Stimulated activated naive CD8-positive, alpha-beta T cell treated with anti-CD3 and anti-CD28 coated beads, Interleukin-15, Interleukin-2, amounts not matched to agents 100 ng/mL and 50 ng/mL, for 24 hours (primary cell): ENCODE measurements around the gene PKD2L1.
"Not testable (repeated sequence)": the region's sequence is repeated elsewhere in the genome, so short reads cannot be mapped to it uniquely, and the experiment has no call there.

Experiments
- H3K27ac Mint-ChIP-seq: one replicate; pipeline ENCODE4 v1.8.0; 2021; ENCODE audit warnings: mild to moderate bottlenecking, mixed read lengths
- H3K27me3 Mint-ChIP-seq: one replicate; pipeline ENCODE4 v1.8.0; 2021; ENCODE audit warnings: mixed read lengths
- H3K36me3 Mint-ChIP-seq: one replicate; pipeline ENCODE4 v1.8.0; 2021; ENCODE audit warnings: low read depth, mixed read lengths
- H3K4me1 Mint-ChIP-seq: one replicate; pipeline ENCODE4 v1.8.0; 2021; ENCODE audit warnings: low read depth, mixed read lengths
- H3K4me3 Mint-ChIP-seq: one replicate; pipeline ENCODE4 v1.8.0; 2021; ENCODE audit warnings: mild to moderate bottlenecking, mixed read lengths
- H3K9me3 Mint-ChIP-seq: one replicate; pipeline ENCODE4 v1.8.0; 2021; ENCODE audit warnings: mixed read lengths

PKD2L1 gene

GRCh38 chr10:100327007-100327717 is 2.9 kb downstream of the PKD2L1 start:
- no peaks in the 10 kb centered on the region for H3K9me3 Mint-ChIP-seq
- H3K27me3 Mint-ChIP-seq: peaks cover 8% of the 10 kb centered on the region
- no peaks in the 10 kb centered on the region for H3K36me3 Mint-ChIP-seq
- H3K27ac Mint-ChIP-seq: peak overlapping the region; percentile 71
- no peak overlapping the region for H3K4me3 Mint-ChIP-seq
- H3K4me1 Mint-ChIP-seq: peaks cover 14% of the 10 kb centered on the region

GRCh38 chr10:100325158-100325557 is 4.9 kb downstream of the PKD2L1 start:
- H3K27ac Mint-ChIP-seq: no peak overlapping the region
- H3K9me3 Mint-ChIP-seq: no peaks in the 10 kb centered on the region
- no peak overlapping the region for H3K4me3 Mint-ChIP-seq
- H3K4me1 Mint-ChIP-seq: peaks cover 14% of the 10 kb centered on the region
- H3K36me3 Mint-ChIP-seq: no peaks in the 10 kb centered on the region
- no peaks in the 10 kb centered on the region for H3K27me3 Mint-ChIP-seq

GRCh38 chr10:100319707-100320402 is 10.2 kb downstream of the PKD2L1 start:
- H3K9me3 Mint-ChIP-seq: no peaks in the 10 kb centered on the region
- H3K4me1 Mint-ChIP-seq: no peaks in the 10 kb centered on the region
- peaks cover 22% of the 10 kb centered on the region for H3K27me3 Mint-ChIP-seq
- no peak overlapping the region for H3K4me3 Mint-ChIP-seq
- no peaks in the 10 kb centered on the region for H3K36me3 Mint-ChIP-seq
- no peak overlapping the region for H3K27ac Mint-ChIP-seq

GRCh38 chr10:100318207-100318606 is 11.8 kb downstream of the PKD2L1 start:
- Mint-ChIP-seq H3K4me3 (no peak overlapping the region), H3K27me3 (peaks cover 33% of the 10 kb centered on the region), H3K36me3 (no peaks in the 10 kb centered on the region), H3K27ac (no peak overlapping the region), H3K9me3 (no peaks in the 10 kb centered on the region), H3K4me1 (no peaks in the 10 kb centered on the region)

- Mint-ChIP-seq H3K4me3 (no peak overlapping the region), H3K27me3 (peaks cover 54% of the 10 kb centered on the region), H3K4me1 (no peaks in the 10 kb centered on the region), H3K27ac (no peak overlapping the region), H3K36me3 (no peaks in the 10 kb centered on the region), H3K9me3 (no peaks in the 10 kb centered on the region)
Measured at GRCh38 chr10:100315615-100316014, 14.4 kb downstream of the PKD2L1 start.

- H3K9me3 Mint-ChIP-seq: no peaks in the 10 kb centered on the region
- peaks cover 62% of the 10 kb centered on the region for H3K27me3 Mint-ChIP-seq
- no peaks in the 10 kb centered on the region for H3K4me1 Mint-ChIP-seq
- H3K36me3 Mint-ChIP-seq: no peaks in the 10 kb centered on the region
- no peak overlapping the region for H3K27ac Mint-ChIP-seq
- H3K4me3 Mint-ChIP-seq: no peak overlapping the region
Measured at GRCh38 chr10:100311298-100311697, 18.7 kb downstream of the PKD2L1 start.

- Mint-ChIP-seq H3K27me3 (peaks cover 75% of the 10 kb centered on the region), H3K4me1 (no peaks in the 10 kb centered on the region), H3K36me3 (no peaks in the 10 kb centered on the region), H3K9me3 (no peaks in the 10 kb centered on the region), H3K27ac (no peak overlapping the region), H3K4me3 (no peak overlapping the region)
Measured at GRCh38 chr10:100307684-100308083, 22.3 kb downstream of the PKD2L1 start.

- Mint-ChIP-seq H3K27me3 (peaks cover 68% of the 10 kb centered on the region), H3K4me1 (no peaks in the 10 kb centered on the region), H3K36me3 (no peaks in the 10 kb centered on the region), H3K27ac (no peak overlapping the region), H3K4me3 (no peak overlapping the region), H3K9me3 (no peaks in the 10 kb centered on the region)
Measured at GRCh38 chr10:100306861-100307260, 23.2 kb downstream of the PKD2L1 start.

GRCh38 chr10:100304414-100304813 is 25.6 kb downstream of the PKD2L1 start:
- Mint-ChIP-seq H3K4me1 (no peaks in the 10 kb centered on the region), H3K4me3 (no peak overlapping the region), H3K27ac (no peak overlapping the region), H3K36me3 (no peaks in the 10 kb centered on the region), H3K27me3 (peaks cover 58% of the 10 kb centered on the region), H3K9me3 (no peaks in the 10 kb centered on the region)

- H3K27ac Mint-ChIP-seq: no peak overlapping the region
- H3K9me3 Mint-ChIP-seq: no peaks in the 10 kb centered on the region
- H3K36me3 Mint-ChIP-seq: no peaks in the 10 kb centered on the region
- peaks cover 55% of the 10 kb centered on the region for H3K27me3 Mint-ChIP-seq
- no peaks in the 10 kb centered on the region for H3K4me1 Mint-ChIP-seq
- H3K4me3 Mint-ChIP-seq: no peak overlapping the region
Measured at GRCh38 chr10:100303724-100304319, 26.2 kb downstream of the PKD2L1 start.

GRCh38 chr10:100301123-100301522 is 28.9 kb downstream of the PKD2L1 start:
- H3K27me3 Mint-ChIP-seq: peaks cover 46% of the 10 kb centered on the region
- not testable (repeated sequence) for H3K36me3 Mint-ChIP-seq, H3K9me3 Mint-ChIP-seq, H3K4me3 Mint-ChIP-seq, H3K27ac Mint-ChIP-seq, H3K4me1 Mint-ChIP-seq

GRCh38 chr10:100297242-100297641 is 32.8 kb downstream of the PKD2L1 start:
- no peaks in the 10 kb centered on the region for H3K36me3 Mint-ChIP-seq
- no peak overlapping the region for H3K27ac Mint-ChIP-seq
- H3K9me3 Mint-ChIP-seq: no peaks in the 10 kb centered on the region
- no peak overlapping the region for H3K4me3 Mint-ChIP-seq
- H3K27me3 Mint-ChIP-seq: peaks cover 31% of the 10 kb centered on the region
- no peaks in the 10 kb centered on the region for H3K4me1 Mint-ChIP-seq

GRCh38 chr10:100293066-100293465 is 37.0 kb downstream of the PKD2L1 start:
- H3K4me1 Mint-ChIP-seq: no peaks in the 10 kb centered on the region
- no peaks in the 10 kb centered on the region for H3K9me3 Mint-ChIP-seq
- H3K27ac Mint-ChIP-seq: no peak overlapping the region
- no peaks in the 10 kb centered on the region for H3K36me3 Mint-ChIP-seq
- no peak overlapping the region for H3K4me3 Mint-ChIP-seq
- peaks cover 32% of the 10 kb centered on the region for H3K27me3 Mint-ChIP-seq

GRCh38 chr10:100292300-100292699 is 37.7 kb downstream of the PKD2L1 start:
- H3K27ac Mint-ChIP-seq, H3K36me3 Mint-ChIP-seq, H3K9me3 Mint-ChIP-seq, H3K4me3 Mint-ChIP-seq, H3K4me1 Mint-ChIP-seq: not testable (repeated sequence)
- H3K27me3 Mint-ChIP-seq: peaks cover 30% of the 10 kb centered on the region

- Mint-ChIP-seq H3K27me3 (peaks cover 23% of the 10 kb centered on the region), H3K36me3 (no peaks in the 10 kb centered on the region), H3K27ac (no peak overlapping the region), H3K9me3 (no peaks in the 10 kb centered on the region), H3K4me3 (no peak overlapping the region), H3K4me1 (peaks cover 9% of the 10 kb centered on the region)
Measured at GRCh38 chr10:100291356-100291755, 38.7 kb downstream of the PKD2L1 start.
